Measurements from ENCODE around the gene MGAM2. TPM values are rescaled to one million over a fixed set of nuclear protein-coding genes. Genes with fewer than 3 reads are reported as not detected.

Gene MGAM2
- total and polyA plus RNA-seq, 2 of the 13 experiments (the other 11 are each of a cell fraction or from before 2014, with no cell fraction given) = 0.29 TPM; not detected in 1

DNA sequence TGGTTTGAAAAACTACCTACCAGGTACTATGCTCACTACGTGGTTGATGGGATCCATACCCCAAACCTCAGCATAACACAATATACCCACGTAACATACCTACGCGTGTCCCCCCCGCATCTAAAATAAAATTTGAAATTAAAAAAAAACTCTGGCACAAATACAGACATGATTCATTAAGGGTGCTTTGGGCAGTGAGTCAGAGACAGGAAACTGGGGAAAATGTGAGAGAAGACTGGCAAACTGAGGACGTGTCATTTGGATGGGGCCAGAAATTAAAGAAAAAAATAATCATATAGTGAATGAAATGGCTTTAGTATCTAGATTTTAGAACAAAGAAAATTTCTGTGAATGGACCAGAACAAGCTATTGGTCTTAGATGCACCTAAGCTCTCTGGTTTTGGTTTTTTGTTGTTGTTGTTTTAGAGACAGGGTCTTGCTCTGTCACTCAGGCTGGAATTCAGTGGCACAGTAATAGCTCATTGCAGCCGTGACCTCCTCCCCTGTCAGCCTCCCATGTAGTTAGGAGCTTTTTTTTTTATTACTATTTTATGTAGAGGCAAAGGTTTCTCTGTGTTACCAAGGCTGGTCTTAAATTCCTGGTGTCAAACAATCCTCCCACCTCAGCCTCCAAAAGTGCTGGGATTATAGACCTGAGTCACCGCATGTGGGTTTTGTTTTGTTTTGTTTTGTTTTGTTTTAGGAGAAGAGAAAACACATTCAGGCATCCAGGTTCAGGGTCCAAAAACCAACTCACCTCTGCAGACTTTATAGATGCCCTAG is 152.3 kb downstream of the MGAM2 start:
- H3K9ac ChIP-seq (ENCODE audit: insufficient read depth, low read depth, low read length) = no peak overlapping the region
- H3K4me1 ChIP-seq (ENCODE audit: insufficient read depth, low read length) = no peaks in the 10 kb centered on the region
- no peak overlapping the region for H3K4me3 ChIP-seq (replicated peaks in 1 of 3; ENCODE audit: insufficient read depth in 1 of 3, low read depth in 2 of 3, low read length in 3 of 3)
- DNase-seq (ENCODE audit: low spot score) (no peak), ATAC-seq (no peak), FAIRE-seq (no peak)
- WGBS (ENCODE audit: low lambda C conversion rate) = 18% methylated on average over 8 of the region's 8 CpGs
- H3K79me2 ChIP-seq (ENCODE audit: insufficient read depth, low read length) = no peaks in the 10 kb centered on the region
- no TSS peak for BruUV-seq (replicated peaks)
- H3K9me3 ChIP-seq (ENCODE audit: low read length) = no peaks in the 10 kb centered on the region
- intact Hi-C loops (cut with micrococcal nuclease; ENCODE audit: unreplicated experiment) (no loop called here), in situ Hi-C loops (cut with HindIII; ENCODE audit: extremely low pct_ligation_motif_present, low pct_unique_long_range_greater_than_20kb) (no loop called here)
- ChIA-PET CTCF (ENCODE audit: low intra/inter-chr PET ratio, low total read pairs) (no interaction called here), POLR2A (no interaction called here)
- H3K36me3 ChIP-seq (replicated peaks in 1 of 2; ENCODE audit: control insufficient read depth in 1 of 2, insufficient read depth in 2 of 2, low read length in 2 of 2) = no peaks in the 10 kb centered on the region
- no peak overlapping the region for H2AFZ ChIP-seq (ENCODE audit: low read length)
- no peak overlapping the region for H3K27ac ChIP-seq (ENCODE audit: extremely low read length, insufficient read depth, low read length)
- no peaks in the 10 kb centered on the region for H3K27me3 ChIP-seq (ENCODE audit: control insufficient read depth in 1 of 2, insufficient read depth in 2 of 2, low read length in 2 of 2)
- no peak overlapping the region for H3K4me2 ChIP-seq (ENCODE audit: low read depth, low read length)
- H4K20me1 ChIP-seq (ENCODE audit: insufficient read depth, low read length) = no peaks in the 10 kb centered on the region
- TF ChIP-seq RFX1 (IDR thresholded peaks at IDR 0.05) (no peak), ZNF232 (CRISPR knock-in tag; IDR thresholded peaks at IDR 0.05; ENCODE audit: borderline replicate concordance) (no peak), POLR2G (IDR thresholded peaks at IDR 0.05; ENCODE audit: low read depth, low read length) (no peak), MIXL1 (CRISPR knock-in tag; IDR thresholded peaks at IDR 0.05) (no peak), AGO1 (IDR thresholded peaks at IDR 0.05; ENCODE audit: low read depth, low read length, poor library complexity, severe bottlenecking) (no peak), SRSF1 (optimal IDR thresholded peaks at IDR 0.05; ENCODE audit: low read depth, low read length) (no peak), FOXA3 (CRISPR knock-in tag; IDR thresholded peaks at IDR 0.05) (no peak), KAT2B (IDR thresholded peaks at IDR 0.05; ENCODE audit: borderline replicate concordance, low read depth, low read length) (no peak), ZNF367 (CRISPR knock-in tag; IDR thresholded peaks at IDR 0.05; ENCODE audit: borderline replicate concordance) (no peak), ZNF180 (CRISPR knock-in tag; IDR thresholded peaks at IDR 0.05; ENCODE audit: borderline replicate concordance, low read depth) (no peak), MXD4 (CRISPR knock-in tag; IDR thresholded peaks at IDR 0.05) (no peak), HNRNPL (IDR thresholded peaks at IDR 0.05; ENCODE audit: low read depth, low read length) (no peak)
- TF ChIP-seq, protein P1, sequence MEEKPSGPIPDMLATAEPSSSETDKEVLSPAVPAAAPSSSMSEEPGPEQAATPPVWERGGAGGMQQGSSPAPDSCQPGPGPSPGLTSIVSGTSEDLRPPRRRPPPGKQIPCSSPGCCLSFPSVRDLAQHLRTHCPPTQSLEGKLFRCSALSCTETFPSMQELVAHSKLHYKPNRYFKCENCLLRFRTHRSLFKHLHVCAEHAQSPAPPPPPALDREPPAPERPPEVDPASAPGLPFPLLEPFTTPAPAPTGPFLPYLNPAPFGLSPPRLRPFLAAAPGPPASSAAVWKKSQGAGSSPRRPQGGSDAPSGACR (CRISPR knock-in tag; IDR thresholded peaks at IDR 0.05) = no peak
- TF ChIP-seq, protein P2, sequence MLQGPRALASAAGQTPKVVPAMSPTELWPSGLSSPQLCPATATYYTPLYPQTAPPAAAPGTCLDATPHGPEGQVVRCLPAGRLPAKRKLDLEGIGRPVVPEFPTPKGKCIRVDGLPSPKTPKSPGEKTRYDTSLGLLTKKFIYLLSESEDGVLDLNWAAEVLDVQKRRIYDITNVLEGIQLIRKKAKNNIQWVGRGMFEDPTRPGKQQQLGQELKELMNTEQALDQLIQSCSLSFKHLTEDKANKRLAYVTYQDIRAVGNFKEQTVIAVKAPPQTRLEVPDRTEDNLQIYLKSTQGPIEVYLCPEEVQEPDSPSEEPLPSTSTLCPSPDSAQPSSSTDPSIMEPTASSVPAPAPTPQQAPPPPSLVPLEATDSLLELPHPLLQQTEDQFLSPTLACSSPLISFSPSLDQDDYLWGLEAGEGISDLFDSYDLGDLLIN (CRISPR knock-in tag; IDR thresholded peaks at IDR 0.05; ENCODE audit: borderline replicate concordance) = no peak
- TF ChIP-seq, protein P3, sequence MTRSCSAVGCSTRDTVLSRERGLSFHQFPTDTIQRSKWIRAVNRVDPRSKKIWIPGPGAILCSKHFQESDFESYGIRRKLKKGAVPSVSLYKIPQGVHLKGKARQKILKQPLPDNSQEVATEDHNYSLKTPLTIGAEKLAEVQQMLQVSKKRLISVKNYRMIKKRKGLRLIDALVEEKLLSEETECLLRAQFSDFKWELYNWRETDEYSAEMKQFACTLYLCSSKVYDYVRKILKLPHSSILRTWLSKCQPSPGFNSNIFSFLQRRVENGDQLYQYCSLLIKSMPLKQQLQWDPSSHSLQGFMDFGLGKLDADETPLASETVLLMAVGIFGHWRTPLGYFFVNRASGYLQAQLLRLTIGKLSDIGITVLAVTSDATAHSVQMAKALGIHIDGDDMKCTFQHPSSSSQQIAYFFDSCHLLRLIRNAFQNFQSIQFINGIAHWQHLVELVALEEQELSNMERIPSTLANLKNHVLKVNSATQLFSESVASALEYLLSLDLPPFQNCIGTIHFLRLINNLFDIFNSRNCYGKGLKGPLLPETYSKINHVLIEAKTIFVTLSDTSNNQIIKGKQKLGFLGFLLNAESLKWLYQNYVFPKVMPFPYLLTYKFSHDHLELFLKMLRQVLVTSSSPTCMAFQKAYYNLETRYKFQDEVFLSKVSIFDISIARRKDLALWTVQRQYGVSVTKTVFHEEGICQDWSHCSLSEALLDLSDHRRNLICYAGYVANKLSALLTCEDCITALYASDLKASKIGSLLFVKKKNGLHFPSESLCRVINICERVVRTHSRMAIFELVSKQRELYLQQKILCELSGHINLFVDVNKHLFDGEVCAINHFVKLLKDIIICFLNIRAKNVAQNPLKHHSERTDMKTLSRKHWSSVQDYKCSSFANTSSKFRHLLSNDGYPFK (CRISPR knock-in tag; IDR thresholded peaks at IDR 0.05; ENCODE audit: borderline replicate concordance) = no peak
- TF ChIP-seq, protein P4, sequence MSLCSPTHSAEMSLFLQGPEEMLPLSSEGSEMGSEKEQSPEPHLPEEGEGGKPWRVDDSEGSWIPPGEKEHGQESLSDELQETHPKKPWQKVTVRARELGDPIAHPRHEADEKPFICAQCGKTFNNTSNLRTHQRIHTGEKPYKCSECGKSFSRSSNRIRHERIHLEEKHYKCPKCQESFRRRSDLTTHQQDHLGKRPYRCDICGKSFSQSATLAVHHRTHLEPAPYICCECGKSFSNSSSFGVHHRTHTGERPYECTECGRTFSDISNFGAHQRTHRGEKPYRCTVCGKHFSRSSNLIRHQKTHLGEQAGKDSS (CRISPR knock-in tag; IDR thresholded peaks at IDR 0.05; ENCODE audit: borderline replicate concordance, low read depth) = no peak
- TF ChIP-seq, protein P5, sequence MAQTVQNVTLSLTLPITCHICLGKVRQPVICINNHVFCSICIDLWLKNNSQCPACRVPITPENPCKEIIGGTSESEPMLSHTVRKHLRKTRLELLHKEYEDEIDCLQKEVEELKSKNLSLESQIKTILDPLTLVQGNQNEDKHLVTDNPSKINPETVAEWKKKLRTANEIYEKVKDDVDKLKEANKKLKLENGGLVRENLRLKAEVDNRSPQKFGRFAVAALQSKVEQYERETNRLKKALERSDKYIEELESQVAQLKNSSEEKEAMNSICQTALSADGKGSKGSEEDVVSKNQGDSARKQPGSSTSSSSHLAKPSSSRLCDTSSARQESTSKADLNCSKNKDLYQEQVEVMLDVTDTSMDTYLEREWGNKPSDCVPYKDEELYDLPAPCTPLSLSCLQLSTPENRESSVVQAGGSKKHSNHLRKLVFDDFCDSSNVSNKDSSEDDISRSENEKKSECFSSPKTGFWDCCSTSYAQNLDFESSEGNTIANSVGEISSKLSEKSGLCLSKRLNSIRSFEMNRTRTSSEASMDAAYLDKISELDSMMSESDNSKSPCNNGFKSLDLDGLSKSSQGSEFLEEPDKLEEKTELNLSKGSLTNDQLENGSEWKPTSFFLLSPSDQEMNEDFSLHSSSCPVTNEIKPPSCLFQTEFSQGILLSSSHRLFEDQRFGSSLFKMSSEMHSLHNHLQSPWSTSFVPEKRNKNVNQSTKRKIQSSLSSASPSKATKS (CRISPR knock-in tag; IDR thresholded peaks at IDR 0.05) = no peak
